CD4-positive, alpha-beta T cell treated with Interleukin-4 for 1 hour (primary cell): ENCODE results near the gene ANKRD12.
"Not testable (repeated sequence)": the region's sequence is repeated elsewhere in the genome, so short reads cannot be mapped to it uniquely, and the experiment has no call there.

Experiments
- DNase-seq, 2 donors: peaks; one replicate each; pipeline ENCODE4 v3.0.0-alpha.2; 2020 to 2022

ANKRD12 gene

GRCh38 chr18:9234528-9234927 lies 97.9 kb downstream of the ANKRD12 start:
- DNase-seq, result no peak

GRCh38 chr18:9237981-9238380 lies 101.4 kb downstream of the ANKRD12 start:
- no peak for DNase-seq

GRCh38 chr18:9239720-9240119 lies 103.1 kb downstream of the ANKRD12 start:
- no peak for DNase-seq

GRCh38 chr18:9240270-9240669 lies 103.7 kb downstream of the ANKRD12 start:
- DNase-seq, result no peak

- DNase-seq, result no peak
These were observed 106.4 kb downstream of the ANKRD12 start for GRCh38 chr18:9243029-9243428.

GRCh38 chr18:9244376-9244775 lies 107.8 kb downstream of the ANKRD12 start:
- no peak for DNase-seq

GRCh38 chr18:9248661-9249060 lies 112.1 kb downstream of the ANKRD12 start:
- DNase-seq, result no peak

- no peak for DNase-seq
These were observed 112.7 kb downstream of the ANKRD12 start for GRCh38 chr18:9249254-9249653.

- no peak for DNase-seq
These were observed 122.6 kb downstream of the ANKRD12 start for GRCh38 chr18:9259173-9259572.

GRCh38 chr18:9260388-9261380 lies 124.1 kb downstream of the ANKRD12 start:
- no peak for DNase-seq

GRCh38 chr18:9263264-9263663 lies 126.7 kb downstream of the ANKRD12 start:
- DNase-seq, result no peak

GRCh38 chr18:9264797-9265196 lies 128.2 kb downstream of the ANKRD12 start:
- not testable (repeated sequence) for DNase-seq

GRCh38 chr18:9273221-9273620 lies 136.6 kb downstream of the ANKRD12 start:
- no peak for DNase-seq

GRCh38 chr18:9275890-9276289 lies 139.3 kb downstream of the ANKRD12 start:
- no peak for DNase-seq

GRCh38 chr18:9278028-9278427 lies 141.4 kb downstream of the ANKRD12 start:
- no peak for DNase-seq

GRCh38 chr18:9280849-9281248 lies 144.3 kb downstream of the ANKRD12 start:
- no peak for DNase-seq

GRCh38 chr18:9281780-9282179 lies 145.2 kb downstream of the ANKRD12 start:
- no peak for DNase-seq

GRCh38 chr18:9283791-9284190 lies 147.2 kb downstream of the ANKRD12 start:
- DNase-seq, result no peak

- no peak for DNase-seq
These were observed 149.0 kb downstream of the ANKRD12 start for GRCh38 chr18:9285604-9286003.

- DNase-seq, result no peak
These were observed 150.5 kb downstream of the ANKRD12 start for GRCh38 chr18:9287036-9287435.

GRCh38 chr18:9289698-9290097 lies 153.1 kb downstream of the ANKRD12 start:
- no peak for DNase-seq

- DNase-seq, result no peak
These were observed 153.6 kb downstream of the ANKRD12 start for GRCh38 chr18:9290156-9290555.

- no peak for DNase-seq
These were observed 155.5 kb downstream of the ANKRD12 start for GRCh38 chr18:9292047-9292446.

GRCh38 chr18:9293948-9294347 lies 157.4 kb downstream of the ANKRD12 start:
- DNase-seq, result no peak
